HepG2 (cell line): ENCODE results near the gene NCOA1. TPM values are rescaled to one million over a fixed set of nuclear protein-coding genes. Genes with fewer than 3 reads are reported as not detected.

Source experiments
- MIXL1 ChIP-seq: IDR thresholded peaks from 2 replicates; pipeline ENCODE4 v1.6.1; 2016
- ZNF264 ChIP-seq: sonication (generic); formaldehyde crosslinking; IDR thresholded peaks from 2 replicates; pipeline ENCODE4 v1.4.0; 2020; ENCODE audit warnings: missing genetic modification reagents
- ZNF543 ChIP-seq: sonication (generic); formaldehyde crosslinking; IDR thresholded peaks from 2 replicates; pipeline ENCODE4 v1.4.0; 2020; ENCODE audit warnings: mild to moderate bottlenecking, missing genetic modification reagents
- ZNF549 ChIP-seq: sonication (generic); formaldehyde crosslinking; IDR thresholded peaks from 2 replicates; pipeline ENCODE4 v1.5.0; 2020; ENCODE audit warnings: missing genetic modification reagents
- polyA plus RNA-seq, 8 experiments: library from polyadenylated mRNA; depleted of rRNA in 3 of 8; stranded (reverse) in 7 of 8; unstranded in 1 of 8; fragments of >200 nt; fragmentation: Illumina TruSeq in 4 of 8; extraction: Trizol in 4 of 8; gene quantifications; 2 replicates each; pipeline versions ENCODE4 v1.2.1 to v1.2.3, GENCODE V29; 2011 to 2016; ENCODE audit warnings: low read depth in 4 of 8, missing spikeins in 1 of 8, mixed read lengths in 1 of 8; ENCODE audit not compliant: insufficient read depth in 1 of 8
- total RNA-seq, 5 experiments: library from RNA; depleted of rRNA; stranded (reverse); fragments of >200 nt; fragmentation: Illumina TruSeq; extraction: Trizol; gene quantifications; 2 replicates each; pipeline ENCODE4 v1.2.3, GENCODE V29; 2016; ENCODE audit warnings: low read depth in 1 of 5
- TF ChIP-seq, protein P1 (sequence below), 2 experiments: fragments of 450-650 bp in 1 of 2; sonication (generic) in 1 of 2; formaldehyde crosslinking in 1 of 2; IDR thresholded peaks; 2 replicates each; pipeline versions ENCODE4 v1.6.1 to v1.8.0; 2016 to 2022; ENCODE audit warnings: antibody characterized with exemption in 1 of 2, mild to moderate bottlenecking in 1 of 2, missing genetic modification reagents in 1 of 2
- TF ChIP-seq, protein P2 (sequence below): IDR thresholded peaks from 2 replicates; pipeline ENCODE4 v1.6.1; 2016; ENCODE audit warnings: missing genetic modification reagents, missing compliant biosample characterization

The NCOA1 gene
- total and polyA plus RNA-seq, 2 of the 13 experiments (the other 11 are each of a cell fraction or from before 2014, with no cell fraction given), result 10.0 to 10.4 TPM

DNA sequence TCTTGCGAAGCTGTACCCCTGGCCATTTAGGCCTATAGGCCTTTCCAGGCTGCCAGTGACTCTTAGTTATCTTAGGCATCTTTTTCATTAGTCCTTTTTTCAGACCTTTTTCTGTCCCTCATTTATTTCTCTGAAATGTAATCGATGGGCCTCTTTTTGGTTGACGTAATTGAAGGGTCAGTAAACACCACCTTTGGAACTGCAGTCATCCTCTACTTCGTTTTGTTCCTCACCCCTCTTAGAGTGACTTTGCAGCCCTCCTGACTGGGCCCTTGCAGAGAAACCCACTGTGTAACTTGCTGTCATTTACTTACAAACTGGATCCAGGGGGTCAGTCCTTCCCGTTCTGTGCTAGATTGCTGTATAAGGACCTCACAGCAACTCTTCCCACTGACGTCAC lies 325.4 kb downstream of the NCOA1 start (continued):
- TF ChIP-seq, protein P1, sequence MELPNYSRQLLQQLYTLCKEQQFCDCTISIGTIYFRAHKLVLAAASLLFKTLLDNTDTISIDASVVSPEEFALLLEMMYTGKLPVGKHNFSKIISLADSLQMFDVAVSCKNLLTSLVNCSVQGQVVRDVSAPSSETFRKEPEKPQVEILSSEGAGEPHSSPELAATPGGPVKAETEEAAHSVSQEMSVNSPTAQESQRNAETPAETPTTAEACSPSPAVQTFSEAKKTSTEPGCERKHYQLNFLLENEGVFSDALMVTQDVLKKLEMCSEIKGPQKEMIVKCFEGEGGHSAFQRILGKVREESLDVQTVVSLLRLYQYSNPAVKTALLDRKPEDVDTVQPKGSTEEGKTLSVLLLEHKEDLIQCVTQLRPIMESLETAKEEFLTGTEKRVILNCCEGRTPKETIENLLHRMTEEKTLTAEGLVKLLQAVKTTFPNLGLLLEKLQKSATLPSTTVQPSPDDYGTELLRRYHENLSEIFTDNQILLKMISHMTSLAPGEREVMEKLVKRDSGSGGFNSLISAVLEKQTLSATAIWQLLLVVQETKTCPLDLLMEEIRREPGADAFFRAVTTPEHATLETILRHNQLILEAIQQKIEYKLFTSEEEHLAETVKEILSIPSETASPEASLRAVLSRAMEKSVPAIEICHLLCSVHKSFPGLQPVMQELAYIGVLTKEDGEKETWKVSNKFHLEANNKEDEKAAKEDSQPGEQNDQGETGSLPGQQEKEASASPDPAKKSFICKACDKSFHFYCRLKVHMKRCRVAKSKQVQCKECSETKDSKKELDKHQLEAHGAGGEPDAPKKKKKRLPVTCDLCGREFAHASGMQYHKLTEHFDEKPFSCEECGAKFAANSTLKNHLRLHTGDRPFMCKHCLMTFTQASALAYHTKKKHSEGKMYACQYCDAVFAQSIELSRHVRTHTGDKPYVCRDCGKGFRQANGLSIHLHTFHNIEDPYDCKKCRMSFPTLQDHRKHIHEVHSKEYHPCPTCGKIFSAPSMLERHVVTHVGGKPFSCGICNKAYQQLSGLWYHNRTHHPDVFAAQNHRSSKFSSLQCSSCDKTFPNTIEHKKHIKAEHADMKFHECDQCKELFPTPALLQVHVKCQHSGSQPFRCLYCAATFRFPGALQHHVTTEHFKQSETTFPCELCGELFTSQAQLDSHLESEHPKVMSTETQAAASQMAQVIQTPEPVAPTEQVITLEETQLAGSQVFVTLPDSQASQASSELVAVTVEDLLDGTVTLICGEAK (IDR thresholded peaks at IDR 0.05), result no peak
- TF ChIP-seq, protein P1 (CRISPR knock-in tag; IDR thresholded peaks at IDR 0.05), result no peak
- no peak for TF ChIP-seq ZNF549 (CRISPR knock-in tag)
- no peak for TF ChIP-seq MIXL1 (CRISPR knock-in tag)
- TF ChIP-seq, protein P2, sequence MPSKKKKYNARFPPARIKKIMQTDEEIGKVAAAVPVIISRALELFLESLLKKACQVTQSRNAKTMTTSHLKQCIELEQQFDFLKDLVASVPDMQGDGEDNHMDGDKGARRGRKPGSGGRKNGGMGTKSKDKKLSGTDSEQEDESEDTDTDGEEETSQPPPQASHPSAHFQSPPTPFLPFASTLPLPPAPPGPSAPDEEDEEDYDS (CRISPR knock-in tag), result no peak
- no peak for TF ChIP-seq ZNF543 (CRISPR knock-in tag)
- TF ChIP-seq ZNF264 (CRISPR knock-in tag), result no peak
